Activated CD4-positive, alpha-beta T cell treated with anti-CD3 and anti-CD28 coated beads, Interleukin-2, Interleukin-6, amounts not matched to agents 100 ng/mL and 50 ng/mL, durations not matched to agents 16 hours and 8 hours (primary cell): Measurements from ENCODE around the gene SCAI.
A peak's percentile ranks its signal among the peaks of the same experiment; 100 is the strongest.
"Not testable (repeated sequence)": the region's sequence is repeated elsewhere in the genome, so short reads cannot be mapped to it uniquely, and the experiment has no call there.

ENCODE experiments used
- DNase-seq: peaks from one replicate; pipeline ENCODE4 v3.0.0-alpha.2; 2020

SCAI gene

GRCh38 chr9:125147401-125147951 is 4.1 kb upstream of the SCAI start:
- DNase-seq: no peak

GRCh38 chr9:125146247-125146646 is 2.9 kb upstream of the SCAI start:
- no peak for DNase-seq

GRCh38 chr9:125145425-125145824 is 2.1 kb upstream of the SCAI start:
- DNase-seq: no peak

- no peak for DNase-seq
Measured at GRCh38 chr9:125142560-125143376, 560 bp downstream of the SCAI start.

DNA sequence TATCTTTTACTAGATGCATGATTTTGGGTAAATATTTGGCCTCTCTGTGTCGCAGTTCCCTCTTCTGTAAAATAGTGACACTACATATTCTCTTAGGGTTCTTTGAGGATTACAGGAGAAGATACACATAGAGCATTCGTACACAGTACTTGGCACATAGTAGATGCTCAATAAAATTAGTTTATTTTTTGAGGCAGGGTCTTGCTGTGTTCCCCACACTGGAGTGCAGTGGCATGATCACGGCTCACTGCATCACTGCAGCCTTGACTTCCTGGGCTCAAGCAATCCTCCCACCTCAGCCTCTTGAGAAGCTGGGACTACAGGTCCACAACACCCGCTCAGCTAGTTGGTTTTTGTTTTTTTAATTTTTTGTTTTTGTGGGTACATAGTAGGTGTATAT is 1.6 kb downstream of the SCAI start:
- no peak for DNase-seq

GRCh38 chr9:125141251-125141650 is 2.1 kb downstream of the SCAI start:
- no peak for DNase-seq

DNA sequence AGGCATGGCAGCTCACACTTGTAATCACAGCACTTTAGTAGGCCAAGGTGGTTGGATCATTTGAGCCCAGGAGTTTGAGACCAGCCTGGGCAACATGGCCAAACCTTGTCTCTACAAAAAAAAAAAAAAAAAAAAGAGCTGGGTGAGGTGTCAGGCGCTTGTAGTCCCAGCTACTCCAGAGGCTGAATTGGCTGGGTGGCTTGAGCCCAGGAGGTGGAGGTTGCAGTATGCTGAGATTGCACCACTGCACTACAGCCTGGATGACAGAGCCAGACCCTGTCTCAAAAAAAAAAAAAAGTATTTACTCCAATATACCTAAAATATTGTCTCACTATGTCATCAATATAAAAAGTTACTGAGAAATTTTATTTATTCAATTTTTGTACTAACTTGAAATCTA is 2.8 kb downstream of the SCAI start:
- no peak for DNase-seq

DNA sequence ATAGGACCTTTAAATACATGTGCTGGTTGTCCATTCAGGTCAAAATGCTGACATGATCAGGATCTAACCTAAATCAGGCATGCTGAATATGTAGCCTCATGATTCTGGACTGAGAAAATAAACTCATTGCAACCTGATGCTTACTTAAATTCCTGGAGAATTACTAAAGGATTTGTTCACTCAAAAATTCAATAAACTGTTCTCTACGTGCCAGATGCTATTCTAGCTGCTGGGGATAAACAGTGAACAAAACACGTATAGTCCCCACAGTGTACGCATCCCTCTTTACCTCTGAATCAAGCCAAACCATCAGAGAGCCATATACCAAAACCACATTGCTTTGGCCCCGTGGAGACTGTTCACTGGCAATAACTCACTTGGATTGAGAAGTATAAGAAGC is 6.1 kb downstream of the SCAI start:
- DNase-seq: no peak

DNA sequence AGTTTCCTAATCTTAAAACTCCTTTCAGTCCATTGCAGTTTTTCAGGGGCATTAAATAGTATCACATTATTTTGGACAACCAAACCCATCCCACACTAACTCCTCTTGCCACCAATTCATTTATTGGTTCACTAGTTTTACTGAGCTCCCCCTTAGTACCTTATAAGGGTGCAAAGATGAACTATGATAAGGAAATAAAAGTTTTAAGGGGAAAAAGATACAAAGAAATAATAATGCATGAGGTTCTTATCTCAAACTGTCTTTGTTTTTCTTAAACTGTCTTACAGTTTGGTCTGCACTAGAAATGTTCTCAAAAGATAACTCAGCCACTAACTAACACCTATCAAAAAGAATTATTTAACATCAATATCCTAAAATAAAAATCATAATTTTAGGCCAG is 8.4 kb downstream of the SCAI start:
- no peak for DNase-seq

GRCh38 chr9:125133403-125134329 is 9.7 kb downstream of the SCAI start:
- peak; percentile 65 for DNase-seq

DNA sequence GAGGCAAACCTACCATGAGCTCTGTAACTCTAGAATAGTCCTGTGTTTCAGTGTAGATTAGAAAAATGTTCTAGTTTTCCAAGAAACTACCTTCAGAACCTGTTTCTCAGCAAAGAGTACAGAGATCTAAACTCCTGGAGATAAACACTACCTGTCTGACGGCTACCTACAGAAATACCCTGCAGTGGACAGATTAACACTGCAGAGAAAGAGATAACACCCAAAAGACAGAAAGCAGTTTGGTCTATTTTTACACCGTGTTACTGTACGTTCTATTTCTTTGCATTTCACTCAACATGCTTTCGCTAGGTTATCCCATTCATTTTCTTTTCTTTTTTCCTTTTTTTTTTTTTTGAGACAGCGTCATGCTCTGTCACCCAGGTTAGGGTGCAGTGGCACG is 11.6 kb downstream of the SCAI start:
- no peak for DNase-seq

DNA sequence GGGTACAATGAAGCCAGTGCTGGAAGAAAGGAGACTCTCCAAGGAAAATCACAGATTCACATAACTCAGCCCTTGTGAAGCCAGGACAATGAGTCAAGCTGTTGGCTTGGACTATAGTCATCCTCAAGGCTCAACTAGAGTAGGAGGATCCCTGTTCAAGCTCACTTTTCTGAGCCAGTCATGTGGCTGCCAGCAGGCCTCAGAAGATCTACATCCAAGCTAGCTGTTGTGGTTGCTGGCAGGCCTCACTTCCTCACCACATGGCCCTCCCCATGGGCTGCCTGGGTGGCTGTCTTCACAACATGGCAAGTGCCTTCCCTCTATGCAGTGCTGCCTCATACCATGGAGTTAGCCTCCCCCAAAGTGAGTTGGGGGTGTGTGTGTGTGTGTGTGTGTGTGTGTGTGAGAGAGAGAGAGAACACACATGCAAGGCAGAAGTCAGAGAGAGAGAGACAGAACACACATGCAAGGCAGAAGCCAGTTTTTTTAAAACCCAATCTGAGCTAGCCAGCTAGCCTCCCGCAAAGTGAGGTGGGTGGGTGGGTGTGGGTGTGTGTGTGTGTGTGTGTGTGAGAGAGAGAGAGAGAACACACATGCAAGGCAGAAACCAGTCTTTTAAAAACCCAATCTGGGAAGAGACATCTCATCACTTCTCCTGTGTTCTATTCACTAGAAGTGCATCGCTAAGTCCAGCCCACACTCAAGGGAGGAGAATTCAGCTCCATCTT is 17.1 kb downstream of the SCAI start:
- peak; percentile 82 for DNase-seq

DNA sequence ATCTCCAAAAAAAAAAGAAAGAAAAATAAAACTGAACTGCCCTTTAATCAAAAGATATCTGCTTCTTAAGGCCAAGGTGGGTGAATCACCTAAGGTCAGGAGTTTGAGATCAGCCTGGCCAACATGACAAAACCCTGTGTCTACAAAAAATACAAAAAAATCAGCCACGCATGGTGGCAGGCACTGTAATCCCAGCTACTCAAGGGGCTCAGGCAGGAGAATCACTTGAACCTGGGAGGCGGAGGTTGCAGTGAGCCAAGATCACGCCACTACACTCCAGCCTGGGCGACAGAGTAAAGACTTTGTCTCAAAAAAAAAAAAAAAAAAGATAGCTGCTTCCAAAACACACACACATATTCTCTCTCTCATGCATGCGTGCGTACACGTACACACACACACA is 17.8 kb downstream of the SCAI start:
- no peak for DNase-seq

- no peak for DNase-seq
Measured at GRCh38 chr9:125121146-125121545, 22.2 kb downstream of the SCAI start.

DNA sequence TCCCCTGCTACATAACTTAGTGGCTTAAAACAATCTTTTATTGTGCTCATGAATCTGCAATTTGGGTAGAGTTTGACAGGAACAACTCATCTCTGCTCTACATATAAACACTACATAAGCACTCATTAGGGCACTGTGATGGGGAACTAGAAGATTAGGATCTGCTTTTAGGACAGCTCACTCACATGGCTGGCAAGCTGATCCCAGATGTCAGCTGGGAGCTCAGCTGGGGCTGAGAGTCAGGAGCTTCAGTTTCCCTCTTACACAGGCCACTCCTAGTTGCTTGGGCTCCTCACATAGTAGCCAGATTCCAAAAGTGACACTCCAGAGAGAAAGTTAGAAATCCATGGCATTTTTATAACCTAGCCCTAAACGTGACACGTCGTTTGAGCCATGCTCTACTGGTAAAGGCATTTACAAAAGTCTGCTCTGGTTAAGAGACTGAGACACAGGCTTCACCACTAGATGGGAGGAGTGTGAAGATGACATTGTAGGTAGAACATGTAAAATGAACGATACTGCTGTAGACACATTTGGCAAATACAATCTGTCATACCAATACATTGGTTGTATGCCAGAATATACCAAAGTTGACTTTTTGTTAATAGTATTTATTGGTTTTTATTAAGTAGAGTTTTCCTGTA is 23.6 kb downstream of the SCAI start:
- DNase-seq: no peak

- DNase-seq: not testable (repeated sequence)
Measured at GRCh38 chr9:125118696-125119095, 24.6 kb downstream of the SCAI start.

DNA sequence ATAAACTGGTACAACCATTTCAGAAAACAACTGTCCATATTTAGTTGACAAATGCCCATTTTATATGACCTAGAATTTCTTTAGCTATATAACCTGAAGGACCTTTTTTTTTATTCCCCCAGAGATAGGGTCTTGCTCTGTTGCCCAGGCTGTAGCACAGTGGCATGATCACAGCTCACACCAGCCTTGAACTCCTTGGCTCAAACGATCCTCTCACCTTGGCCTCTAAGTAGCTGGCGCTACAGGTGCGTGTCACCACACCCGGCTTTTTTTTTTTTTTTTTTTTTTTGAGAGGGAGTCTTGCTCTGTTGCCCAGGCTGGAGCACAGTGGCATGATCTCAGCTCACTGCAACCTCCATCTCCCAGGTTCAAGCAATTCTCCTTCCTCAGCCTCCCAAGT is 28.8 kb downstream of the SCAI start:
- DNase-seq: not testable (repeated sequence)

GRCh38 chr9:125110464-125110863 is 32.9 kb downstream of the SCAI start:
- DNase-seq: no peak

DNA sequence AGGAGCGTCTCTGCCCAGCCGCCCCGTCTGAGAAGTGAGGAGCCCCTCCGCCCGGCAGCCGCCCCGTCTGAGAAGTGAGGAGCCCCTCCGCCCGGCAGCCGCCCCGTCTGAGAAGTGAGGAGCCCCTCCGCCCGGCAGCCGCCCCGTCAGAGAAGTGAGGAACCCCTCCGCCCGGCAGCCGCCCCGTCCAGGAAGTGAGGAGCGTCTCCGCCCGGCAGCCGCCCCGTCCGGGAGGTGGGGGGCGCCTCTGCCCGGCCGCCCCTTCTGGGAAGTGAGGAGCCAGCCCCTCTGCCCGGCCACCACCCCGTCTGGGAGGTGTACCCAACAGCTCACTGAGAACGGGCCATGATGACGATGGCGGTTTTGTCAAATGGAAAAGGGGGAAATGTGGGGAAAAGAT is 34.8 kb downstream of the SCAI start:
- not testable (repeated sequence) for DNase-seq

- DNase-seq: no peak
Measured at GRCh38 chr9:125106285-125106893, 36.9 kb downstream of the SCAI start.

DNA sequence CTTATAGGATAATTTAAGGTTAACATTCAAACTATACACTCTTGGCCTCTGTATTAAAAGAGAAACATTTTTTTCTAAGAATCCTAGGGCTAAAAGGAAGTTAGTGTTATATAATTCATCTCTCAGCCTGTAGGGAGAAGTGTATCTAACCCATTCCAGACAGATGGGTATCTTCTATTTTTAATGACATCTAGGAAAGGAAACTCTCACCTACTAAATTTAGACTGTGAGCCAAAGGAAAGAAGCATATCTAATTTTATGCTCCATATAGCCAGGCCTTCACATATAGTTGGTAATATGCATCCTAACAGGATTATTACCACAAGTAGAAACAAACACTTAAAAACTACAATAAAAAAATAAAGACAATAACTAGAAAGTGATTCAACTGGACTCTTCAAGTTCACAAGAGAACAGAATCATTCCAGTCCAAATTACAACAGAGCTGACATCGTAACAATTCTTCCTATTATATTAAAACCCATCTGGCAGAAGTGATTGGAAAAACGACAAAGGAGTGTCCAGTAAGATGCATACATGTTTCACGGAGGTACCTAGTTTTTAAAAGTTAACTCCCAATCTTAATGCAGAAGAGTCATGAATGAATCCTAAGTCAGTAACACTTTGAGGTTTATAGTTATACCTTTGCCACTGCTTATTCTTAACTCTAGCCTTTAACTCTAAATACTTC is 39.4 kb downstream of the SCAI start:
- DNase-seq: no peak
